GM21381 (cell line): ENCODE measurements around the gene CACNA2D1.

Experiments
- ATAC-seq: cut with Tn5 transposase; IDR thresholded peaks from one replicate; pipeline ENCODE4 v1.9.1; 2021; ENCODE audit warnings: mild to moderate bottlenecking, moderate library complexity; ENCODE audit not compliant: unreplicated experiment

CACNA2D1 gene

GRCh38 chr7:81903115-81903514, 540.5 kb downstream of the CACNA2D1 start:
- no peak for ATAC-seq

DNA sequence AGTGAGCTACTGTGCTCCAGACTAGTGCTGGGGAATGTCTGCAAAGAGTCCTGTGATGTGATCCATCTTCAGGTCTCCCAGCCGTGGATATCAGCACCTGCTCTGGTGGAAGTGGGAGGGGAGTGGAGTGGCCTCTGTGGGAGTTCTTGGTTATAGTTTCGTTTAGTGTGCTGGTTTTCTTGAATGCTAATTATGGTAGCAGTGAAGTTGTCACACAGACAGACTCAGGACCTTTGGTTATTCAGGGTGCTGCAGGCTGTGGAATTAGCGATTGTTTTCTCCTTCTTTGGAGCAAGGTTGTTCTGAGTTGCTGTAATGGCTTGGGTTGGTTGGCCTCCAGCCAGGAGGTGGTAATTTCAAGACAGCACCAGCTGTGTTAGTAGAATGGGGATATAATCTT, 541.0 kb downstream of the CACNA2D1 start:
- no peak for ATAC-seq
